Measurements from ENCODE around the gene TMUB1.

DNA sequence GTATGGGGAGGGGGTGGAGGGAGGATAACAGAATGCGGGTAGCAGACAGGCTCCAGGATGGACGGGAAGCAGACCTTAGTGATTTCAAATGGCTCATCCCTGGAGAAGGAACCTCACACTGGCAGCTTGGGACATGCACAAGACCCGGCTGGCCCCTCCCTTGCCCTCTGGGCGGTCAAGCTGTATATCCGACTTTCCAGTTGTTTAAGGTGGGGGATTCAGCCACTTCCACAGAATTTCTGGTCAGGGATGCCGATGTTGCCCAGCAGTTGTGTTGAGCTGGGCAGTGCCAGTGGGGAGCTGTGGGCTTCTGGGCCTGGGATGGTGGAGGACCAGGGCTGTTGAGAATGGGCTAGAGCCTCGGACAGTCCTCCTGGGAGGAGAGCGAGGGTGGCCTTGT, 45.4 kb upstream of the TMUB1 start:
- TF ChIP-seq, protein P1, sequence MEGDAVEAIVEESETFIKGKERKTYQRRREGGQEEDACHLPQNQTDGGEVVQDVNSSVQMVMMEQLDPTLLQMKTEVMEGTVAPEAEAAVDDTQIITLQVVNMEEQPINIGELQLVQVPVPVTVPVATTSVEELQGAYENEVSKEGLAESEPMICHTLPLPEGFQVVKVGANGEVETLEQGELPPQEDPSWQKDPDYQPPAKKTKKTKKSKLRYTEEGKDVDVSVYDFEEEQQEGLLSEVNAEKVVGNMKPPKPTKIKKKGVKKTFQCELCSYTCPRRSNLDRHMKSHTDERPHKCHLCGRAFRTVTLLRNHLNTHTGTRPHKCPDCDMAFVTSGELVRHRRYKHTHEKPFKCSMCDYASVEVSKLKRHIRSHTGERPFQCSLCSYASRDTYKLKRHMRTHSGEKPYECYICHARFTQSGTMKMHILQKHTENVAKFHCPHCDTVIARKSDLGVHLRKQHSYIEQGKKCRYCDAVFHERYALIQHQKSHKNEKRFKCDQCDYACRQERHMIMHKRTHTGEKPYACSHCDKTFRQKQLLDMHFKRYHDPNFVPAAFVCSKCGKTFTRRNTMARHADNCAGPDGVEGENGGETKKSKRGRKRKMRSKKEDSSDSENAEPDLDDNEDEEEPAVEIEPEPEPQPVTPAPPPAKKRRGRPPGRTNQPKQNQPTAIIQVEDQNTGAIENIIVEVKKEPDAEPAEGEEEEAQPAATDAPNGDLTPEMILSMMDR (IDR thresholded peaks at IDR 0.05; ENCODE audit: low read length) = no peak
- TF ChIP-seq EZH2 (optimal IDR thresholded peaks at IDR 0.05; ENCODE audit: low read depth, low read length) = no peak

All from MM.1S (cell line).